Medulla oblongata (tissue), 1 donor: Measurements from ENCODE around the gene RPS6KC1.
"Not testable (repeated sequence)": the region's sequence is repeated elsewhere in the genome, so short reads cannot be mapped to it uniquely, and the experiment has no call there.

Experiments
- DNase-seq: peaks from one replicate; pipeline ENCODE4 v3.0.0-alpha.2; 2015; ENCODE audit errors: extremely low spot score

Gene RPS6KC1

GRCh38 chr1:213106298-213106697 is 55.3 kb downstream of the RPS6KC1 start:
- DNase-seq: no peak

GRCh38 chr1:213107613-213108012 is 56.6 kb downstream of the RPS6KC1 start:
- no peak for DNase-seq

- no peak for DNase-seq
Measured at GRCh38 chr1:213110349-213111300, 59.6 kb downstream of the RPS6KC1 start.

GRCh38 chr1:213111502-213111901 is 60.5 kb downstream of the RPS6KC1 start:
- no peak for DNase-seq

GRCh38 chr1:213112723-213113122 is 61.7 kb downstream of the RPS6KC1 start:
- DNase-seq: not testable (repeated sequence)

GRCh38 chr1:213117699-213118180 is 66.7 kb downstream of the RPS6KC1 start:
- not testable (repeated sequence) for DNase-seq

- DNase-seq: no peak
Measured at GRCh38 chr1:213119794-213120193, 68.8 kb downstream of the RPS6KC1 start.

- no peak for DNase-seq
Measured at GRCh38 chr1:213120386-213120785, 69.3 kb downstream of the RPS6KC1 start.

GRCh38 chr1:213120961-213121360 is 69.9 kb downstream of the RPS6KC1 start:
- no peak for DNase-seq

- peak; percentile 75 for DNase-seq
Measured at GRCh38 chr1:213122514-213122929, 71.5 kb downstream of the RPS6KC1 start.

- no peak for DNase-seq
Measured at GRCh38 chr1:213123087-213123486, 72.0 kb downstream of the RPS6KC1 start.

- DNase-seq: no peak
Measured at GRCh38 chr1:213123536-213123935, 72.5 kb downstream of the RPS6KC1 start.

GRCh38 chr1:213124590-213124989 is 73.5 kb downstream of the RPS6KC1 start:
- DNase-seq: no peak

- DNase-seq: no peak
Measured at GRCh38 chr1:213125643-213126042, 74.6 kb downstream of the RPS6KC1 start.

- DNase-seq: no peak
Measured at GRCh38 chr1:213127074-213127473, 76.0 kb downstream of the RPS6KC1 start.

GRCh38 chr1:213131851-213132655 is 81.0 kb downstream of the RPS6KC1 start:
- DNase-seq: no peak

GRCh38 chr1:213135572-213135971 is 84.5 kb downstream of the RPS6KC1 start:
- peak; percentile 54 for DNase-seq

- no peak for DNase-seq
Measured at GRCh38 chr1:213136190-213136917, 85.3 kb downstream of the RPS6KC1 start.

GRCh38 chr1:213138391-213138790 is 87.3 kb downstream of the RPS6KC1 start:
- no peak for DNase-seq

- no peak for DNase-seq
Measured at GRCh38 chr1:213138892-213139291, 87.9 kb downstream of the RPS6KC1 start.

GRCh38 chr1:213148905-213149304 is 97.9 kb downstream of the RPS6KC1 start:
- DNase-seq: no peak

- DNase-seq: not testable (repeated sequence)
Measured at GRCh38 chr1:213150090-213150489, 99.0 kb downstream of the RPS6KC1 start.
